GM23338 (cell line): ENCODE results near the gene RUVBL2. TPM values are rescaled to one million over a fixed set of nuclear protein-coding genes. Genes with fewer than 3 reads are reported as not detected.

Experiments
- ATAC-seq: fragments of 200-7000 bp; cut with Tn5 transposase; 3 replicates; pipeline ENCODE4 v1.9.1; 2020
- DNase-seq: peaks from one replicate; pipeline ENCODE4 v3.0.0-alpha.2; 2015; ENCODE audit warnings: low spot score
- H2AFZ ChIP-seq: fragments of 200-600 bp; sonication (generic); 2 replicates; pipeline ENCODE4 v1.8.0; 2016; ENCODE audit warnings: antibody characterized with exemption, mild to moderate bottlenecking, moderate library complexity
- H3F3A ChIP-seq: fragments of 200-600 bp; sonication (generic); replicated peaks from 2 replicates; pipeline ENCODE4 v1.8.0; 2017; ENCODE audit warnings: antibody characterized with exemption, mixed run types, low read depth
- H3K27ac ChIP-seq: fragments of 200-600 bp; sonication (generic); 2 replicates; pipeline ENCODE4 v1.6.1; 2016; ENCODE audit warnings: low read depth
- H3K27me3 ChIP-seq: fragments of 200-600 bp; sonication (generic); 2 replicates; pipeline ENCODE4 v1.8.0; 2016; ENCODE audit warnings: mild to moderate bottlenecking, mixed run types, moderate library complexity; ENCODE audit not compliant: insufficient read depth
- H3K36me3 ChIP-seq: fragments of 200-600 bp; sonication (generic); 2 replicates; pipeline ENCODE4 v1.8.0; 2016; ENCODE audit warnings: mild to moderate bottlenecking; ENCODE audit not compliant: insufficient read depth
- H3K4me1 ChIP-seq: fragments of 200-600 bp; sonication (generic); 2 replicates; pipeline ENCODE4 v1.8.0; 2016; ENCODE audit warnings: mild to moderate bottlenecking, moderate library complexity; ENCODE audit not compliant: insufficient read depth
- H3K4me2 ChIP-seq: fragments of 200-600 bp; sonication (generic); 2 replicates; pipeline ENCODE4 v1.7.1; 2017; ENCODE audit warnings: mixed run types
- H3K4me3 ChIP-seq: fragments of 200-600 bp; sonication (generic); 2 replicates; pipeline ENCODE4 v1.6.1; 2016; ENCODE audit warnings: mixed run types
- H3K79me2 ChIP-seq: fragments of 200-600 bp; sonication (generic); replicated peaks from 2 replicates; pipeline ENCODE4 v1.8.0; 2017; ENCODE audit warnings: mild to moderate bottlenecking; ENCODE audit not compliant: insufficient read depth
- H3K9me2 ChIP-seq: fragments of 200-600 bp; sonication (generic); 2 replicates; pipeline ENCODE4 v1.8.0; 2017; ENCODE audit not compliant: insufficient read depth
- H4K20me1 ChIP-seq: fragments of 200-600 bp; sonication (generic); replicated peaks from 2 replicates; pipeline ENCODE4 v1.8.0; 2017; ENCODE audit warnings: mild to moderate bottlenecking; ENCODE audit not compliant: insufficient read depth
- H3K27ac Mint-ChIP-seq: 2 replicates; pipeline ENCODE4 v1.8.0; 2020; ENCODE audit warnings: inconsistent platforms, mild to moderate bottlenecking, moderate library complexity, mixed read lengths
- H3K27me3 Mint-ChIP-seq: 3 replicates; pipeline ENCODE4 v1.8.0; 2022; ENCODE audit warnings: low read depth, mild to moderate bottlenecking, moderate library complexity, mixed read lengths, inconsistent platforms; ENCODE audit not compliant: insufficient read depth, poor library complexity
- H3K36me3 Mint-ChIP-seq: 3 replicates; pipeline ENCODE4 v1.8.0; 2021; ENCODE audit warnings: low read depth, mild to moderate bottlenecking, inconsistent platforms, moderate library complexity, mixed read lengths
- H3K4me1 Mint-ChIP-seq: 3 replicates; pipeline ENCODE4 v1.8.0; 2020; ENCODE audit warnings: mild to moderate bottlenecking, inconsistent platforms, mixed read lengths
- H3K4me3 Mint-ChIP-seq: 3 replicates; pipeline ENCODE4 v1.8.0; 2021; ENCODE audit warnings: moderate library complexity, mild to moderate bottlenecking, inconsistent platforms, mixed read lengths
- H3K9me3 Mint-ChIP-seq: 3 replicates; pipeline ENCODE4 v1.8.0; 2020; ENCODE audit warnings: moderate library complexity, mild to moderate bottlenecking, inconsistent platforms, mixed read lengths
- CTCF ChIP-seq, 2 experiments: fragments of 200-600 bp in 1 of 2; sonication (generic) in 1 of 2; conservative IDR thresholded peaks; 2 replicates each; pipeline versions ENCODE4 v1.5.1 to v1.6.1; 2016 to 2017; ENCODE audit warnings: antibody characterized with exemption in 2 of 2, low read depth in 2 of 2, mild to moderate bottlenecking in 2 of 2, moderate library complexity in 1 of 2
- ETS1 ChIP-seq: IDR thresholded peaks from 2 replicates; pipeline ENCODE4 v1.6.1; 2016; ENCODE audit warnings: antibody characterized with exemption
- EZH2 ChIP-seq: fragments of 200-600 bp; sonication (generic); IDR thresholded peaks from one replicate; pipeline ENCODE4 v1.8.0; 2017; ENCODE audit warnings: antibody characterized with exemption, mild to moderate bottlenecking, low read depth; ENCODE audit not compliant: unreplicated experiment
- JUNB ChIP-seq: IDR thresholded peaks from one replicate; pipeline ENCODE4 v1.6.1; 2016; ENCODE audit warnings: antibody characterized with exemption; ENCODE audit not compliant: unreplicated experiment
- NANOG ChIP-seq: IDR thresholded peaks from 2 replicates; pipeline ENCODE4 v1.6.1; 2016; ENCODE audit warnings: antibody characterized with exemption, borderline replicate concordance
- POLR2AphosphoS5 ChIP-seq: IDR thresholded peaks from 2 replicates; pipeline ENCODE4 v1.6.1; 2016; ENCODE audit warnings: antibody characterized with exemption, low read depth
- STAT1 ChIP-seq: IDR thresholded peaks from one replicate; pipeline ENCODE4 v1.6.1; 2016; ENCODE audit warnings: antibody characterized with exemption; ENCODE audit not compliant: unreplicated experiment
- ZNF331 ChIP-seq: fragments of 250-450 bp; sonication (Bioruptor Pico); IDR thresholded peaks from 2 replicates; pipeline ENCODE4 v1.5.0; 2020; ENCODE audit warnings: low read depth, mild to moderate bottlenecking, moderate library complexity
- ZNF462 ChIP-seq: fragments of 250-450 bp; sonication (Bioruptor Pico); IDR thresholded peaks from 2 replicates; pipeline ENCODE4 v1.5.0; 2020; ENCODE audit warnings: mild to moderate bottlenecking, moderate library complexity
- polyA plus RNA-seq: library from polyadenylated mRNA; unstranded; fragments of >200 nt; fragmentation: Nextera tagmentation; extraction: Ambion mirVana; gene quantifications from 2 replicates; pipeline ENCODE4 v1.2.1, GENCODE V29; 2016
- total RNA-seq: library from RNA; depleted of rRNA; stranded (reverse); fragments of >200 nt; shearing (Covaris generic); gene quantifications from 2 replicates; pipeline ENCODE4 v1.2.3, GENCODE V29; 2014

The RUVBL2 gene
- total and polyA plus RNA-seq, 2 experiments from 2014 or later = 196 to 252 TPM

GRCh38 chr19:48958006-48958405, 35.7 kb upstream of the RUVBL2 start:
- H3K36me3 ChIP-seq = peaks cover 10% of the 10 kb centered on the region
- H3K4me1 ChIP-seq = peaks cover 13% of the 10 kb centered on the region; the same call in 1 of the 2 replicates
- H3K4me3 Mint-ChIP-seq = no peak overlapping the region
- H3K27me3 ChIP-seq = no peaks in the 10 kb centered on the region
- H4K20me1 ChIP-seq = peaks cover 13% of the 10 kb centered on the region
- H3F3A ChIP-seq = peaks cover 37% of the 10 kb centered on the region
- no peak overlapping the region for H3K4me3 ChIP-seq
- ATAC-seq (no peak), DNase-seq (no peak)
- H3K27me3 Mint-ChIP-seq = peaks cover 24% of the 10 kb centered on the region
- no peak overlapping the region for H3K27ac ChIP-seq
- H2AFZ ChIP-seq = no peak overlapping the region
- peaks cover 29% of the 10 kb centered on the region for H3K79me2 ChIP-seq
- H3K9me3 Mint-ChIP-seq = no peaks in the 10 kb centered on the region; the same call in 2 of the 3 replicates
- H3K36me3 Mint-ChIP-seq = peaks cover 49% of the 10 kb centered on the region
- H3K4me2 ChIP-seq = no peak overlapping the region
- H3K27ac Mint-ChIP-seq = no peak overlapping the region
- H3K9me2 ChIP-seq = no peaks in the 10 kb centered on the region
- peaks cover 28% of the 10 kb centered on the region for H3K4me1 Mint-ChIP-seq
- TF ChIP-seq STAT1 (no peak), ZNF331 (CRISPR knock-in tag) (no peak), ZNF462 (CRISPR knock-in tag) (no peak), JUNB (no peak), CTCF (conservative IDR thresholded peaks at IDR 0.05; ENCODE audit: low read depth in 2 of 2) (no peak), NANOG (no peak), EZH2 (no peak), POLR2AphosphoS5 (no peak), ETS1 (no peak)
